Stimulated activated CD4-positive, alpha-beta T cell treated with anti-CD3 and anti-CD28 coated beads, Interleukin-2, amount 100 ng/mL, for 48 hours (primary cell): ENCODE measurements around the gene PHACTR2.
"Not testable (repeated sequence)": the region's sequence is repeated elsewhere in the genome, so short reads cannot be mapped to it uniquely, and the experiment has no call there.

ENCODE experiments used
- DNase-seq, 2 donors: peaks; one replicate each; pipeline ENCODE4 v3.0.0-alpha.2; 2020

Gene PHACTR2

DNA sequence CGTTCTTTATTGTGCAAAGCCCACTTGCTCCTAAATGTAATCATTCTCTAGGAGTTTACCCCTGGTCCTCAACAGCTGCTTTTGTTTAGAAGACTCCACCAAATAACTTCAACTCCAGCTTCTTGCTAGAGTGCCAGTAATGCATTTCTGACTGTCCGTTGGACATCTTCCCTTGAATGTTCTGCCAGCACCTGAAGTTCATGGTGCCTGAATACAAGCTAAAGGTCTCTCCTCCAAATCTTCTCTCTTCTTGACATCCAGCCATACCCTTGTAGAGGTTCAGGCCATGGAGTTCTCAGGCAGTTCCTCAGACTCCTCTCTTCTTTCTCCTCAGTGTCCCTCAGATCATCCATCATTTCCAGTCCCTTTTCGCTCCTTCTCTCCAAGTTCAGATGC is 21.7 kb downstream of the PHACTR2 start:
- no peak for DNase-seq

DNA sequence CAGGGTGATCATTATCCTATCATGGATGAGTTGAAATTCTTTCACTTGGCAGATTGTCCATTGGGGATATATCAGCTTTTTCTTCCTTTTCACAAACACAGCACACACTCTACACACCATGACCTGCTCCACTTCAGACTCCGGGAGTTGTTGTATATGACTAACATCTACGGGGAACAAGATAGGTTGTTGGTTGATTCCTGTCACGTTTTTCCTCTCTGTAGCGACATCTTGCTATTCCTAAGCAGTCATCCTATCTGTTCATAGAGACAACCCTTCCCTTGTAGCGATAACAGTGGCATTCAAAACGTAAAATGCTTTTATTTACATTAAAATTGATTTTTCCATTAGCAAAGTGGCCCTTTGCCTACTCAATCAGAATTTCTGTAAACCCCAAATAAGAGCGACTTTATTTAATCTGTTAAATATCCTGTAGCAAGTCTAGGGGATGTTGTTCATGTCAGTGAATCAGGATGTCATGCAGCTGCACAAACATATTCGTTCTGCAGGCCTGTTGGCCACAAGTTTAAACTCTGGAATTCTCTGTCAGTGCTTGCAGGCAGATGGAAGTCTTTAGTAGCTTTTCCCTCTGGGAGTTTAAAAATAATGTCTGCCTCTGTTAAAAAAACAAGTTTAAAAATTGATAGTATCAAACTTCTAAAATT is 23.1 kb downstream of the PHACTR2 start:
- no peak for DNase-seq

GRCh38 chr6:143701349-143702234 is 23.8 kb downstream of the PHACTR2 start:
- DNase-seq = no peak

DNA sequence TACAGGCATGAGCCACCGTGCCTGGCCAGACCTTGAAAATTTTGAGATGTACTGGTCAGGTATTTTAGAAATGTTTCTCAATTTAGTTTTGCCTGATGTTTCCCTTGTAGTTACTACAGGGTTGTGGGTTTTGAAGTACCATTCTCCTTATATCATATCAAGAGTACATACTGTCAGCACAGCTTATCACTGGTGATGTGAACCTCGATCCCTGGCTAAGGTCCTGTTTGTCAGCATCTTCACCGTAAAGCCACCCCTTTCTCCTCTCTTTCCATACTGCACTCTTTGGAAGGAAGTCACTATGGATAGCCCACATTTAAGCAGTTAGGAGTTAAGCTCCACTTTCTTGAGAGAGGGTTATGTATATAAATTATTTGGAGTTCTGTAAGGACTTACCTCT is 27.8 kb downstream of the PHACTR2 start:
- DNase-seq = no peak

- DNase-seq = no peak
These were observed 29.9 kb downstream of the PHACTR2 start for GRCh38 chr6:143707697-143708096.

- DNase-seq = no peak
These were observed 31.1 kb downstream of the PHACTR2 start for GRCh38 chr6:143708889-143709288.

GRCh38 chr6:143711714-143712113 is 33.9 kb downstream of the PHACTR2 start:
- no peak for DNase-seq

- DNase-seq = no peak
These were observed 40.7 kb downstream of the PHACTR2 start for GRCh38 chr6:143718472-143718871.

DNA sequence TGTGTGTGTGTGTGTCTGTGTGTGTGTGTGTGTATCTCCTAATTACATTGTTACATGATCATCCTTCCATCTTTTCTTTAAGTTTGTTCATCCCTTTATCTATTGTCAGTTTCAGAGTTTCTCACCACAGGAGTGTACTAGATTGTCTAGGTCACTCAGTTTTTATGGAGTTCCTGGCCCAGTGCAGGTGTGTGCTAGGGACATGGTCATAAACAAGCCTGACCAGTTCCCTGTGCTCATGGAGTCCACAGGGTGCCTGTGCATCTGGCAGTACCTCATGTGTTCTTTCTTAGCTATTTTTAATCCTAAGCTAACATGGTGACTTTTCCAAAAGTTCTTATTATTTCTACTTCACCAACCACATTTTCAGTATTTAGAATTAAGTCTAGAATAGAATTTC is 43.9 kb downstream of the PHACTR2 start:
- DNase-seq = no peak

DNA sequence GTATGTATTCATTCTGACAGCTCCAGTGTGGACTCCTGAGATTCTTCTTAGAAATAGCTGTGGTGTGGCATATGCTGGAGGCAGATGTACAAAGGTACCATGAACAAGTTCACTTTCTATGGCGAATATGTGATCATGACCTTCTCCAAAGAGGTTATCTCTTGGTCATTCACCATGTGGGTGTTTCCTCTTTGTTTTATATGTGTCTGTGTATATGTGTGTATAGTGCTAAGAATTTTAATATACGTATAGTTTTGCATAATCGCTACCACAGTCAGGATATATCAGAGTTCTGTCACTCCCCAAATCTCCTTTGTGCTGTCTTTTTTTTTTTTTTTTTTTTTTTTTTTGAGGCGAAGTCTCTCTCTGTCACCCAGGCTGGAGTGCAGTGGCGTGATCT is 47.1 kb downstream of the PHACTR2 start:
- no peak for DNase-seq

- no peak for DNase-seq
These were observed 48.4 kb downstream of the PHACTR2 start for GRCh38 chr6:143726015-143726647.

- DNase-seq = no peak
These were observed 49.3 kb downstream of the PHACTR2 start for GRCh38 chr6:143727035-143727434.

- no peak for DNase-seq
These were observed 54.0 kb downstream of the PHACTR2 start for GRCh38 chr6:143731789-143732188.

DNA sequence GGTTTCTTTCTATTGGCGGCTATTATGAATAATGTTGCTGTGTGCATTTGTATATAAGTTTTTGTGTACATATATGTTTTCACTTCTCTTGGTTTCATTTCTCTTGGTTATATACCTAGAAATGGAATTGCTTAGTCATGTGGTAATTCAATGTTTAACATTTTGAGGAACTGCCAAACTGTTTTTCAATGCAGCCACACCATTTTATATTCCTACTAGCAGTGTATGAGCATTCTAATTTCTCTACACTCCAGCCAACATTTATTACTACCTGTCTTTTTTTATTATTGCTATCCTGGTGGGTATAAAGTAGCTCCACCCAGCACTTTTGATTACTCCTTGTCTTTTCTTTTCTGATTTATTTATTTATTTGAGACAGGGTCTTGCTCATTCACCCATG is 54.8 kb downstream of the PHACTR2 start:
- no peak for DNase-seq

DNA sequence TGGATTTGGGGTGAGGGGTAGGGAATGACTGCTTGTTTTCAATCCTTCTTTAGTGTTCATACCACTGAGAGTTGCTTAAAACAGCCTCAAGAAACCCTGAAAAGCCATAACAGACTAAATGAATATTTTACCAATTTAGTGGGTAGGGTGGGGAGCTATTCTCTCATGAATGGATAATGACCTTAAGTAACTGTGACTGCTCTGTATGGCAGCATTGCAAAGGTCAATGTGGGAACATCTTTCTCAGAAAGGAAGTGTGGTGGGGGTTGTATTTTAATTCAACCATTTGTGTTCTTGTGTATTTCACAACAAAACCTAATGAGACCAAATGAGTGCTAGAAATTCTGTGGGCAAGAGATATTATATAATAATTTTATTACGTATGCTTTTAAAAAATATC is 55.7 kb downstream of the PHACTR2 start:
- DNase-seq = no peak

DNA sequence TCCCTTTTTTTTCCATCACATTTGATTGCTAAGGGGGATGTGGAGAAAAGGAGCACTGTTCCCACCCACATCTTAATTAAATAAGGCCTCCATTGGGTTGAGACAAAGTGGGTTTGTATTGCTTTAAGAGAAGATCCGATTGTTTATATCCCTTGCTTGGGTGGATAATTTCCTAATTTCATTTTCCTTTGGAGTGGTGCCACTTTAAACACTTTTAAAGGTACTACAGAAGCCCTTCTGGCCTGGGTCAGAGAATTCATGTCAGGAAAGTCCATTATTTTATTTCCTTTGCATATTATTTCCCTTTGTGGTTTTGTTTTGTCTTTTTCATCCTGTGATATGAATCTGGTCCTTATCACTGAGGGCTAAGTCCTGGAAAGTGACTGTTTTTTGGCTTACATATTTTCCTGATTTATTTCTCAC is 56.9 kb downstream of the PHACTR2 start:
- no peak for DNase-seq

DNA sequence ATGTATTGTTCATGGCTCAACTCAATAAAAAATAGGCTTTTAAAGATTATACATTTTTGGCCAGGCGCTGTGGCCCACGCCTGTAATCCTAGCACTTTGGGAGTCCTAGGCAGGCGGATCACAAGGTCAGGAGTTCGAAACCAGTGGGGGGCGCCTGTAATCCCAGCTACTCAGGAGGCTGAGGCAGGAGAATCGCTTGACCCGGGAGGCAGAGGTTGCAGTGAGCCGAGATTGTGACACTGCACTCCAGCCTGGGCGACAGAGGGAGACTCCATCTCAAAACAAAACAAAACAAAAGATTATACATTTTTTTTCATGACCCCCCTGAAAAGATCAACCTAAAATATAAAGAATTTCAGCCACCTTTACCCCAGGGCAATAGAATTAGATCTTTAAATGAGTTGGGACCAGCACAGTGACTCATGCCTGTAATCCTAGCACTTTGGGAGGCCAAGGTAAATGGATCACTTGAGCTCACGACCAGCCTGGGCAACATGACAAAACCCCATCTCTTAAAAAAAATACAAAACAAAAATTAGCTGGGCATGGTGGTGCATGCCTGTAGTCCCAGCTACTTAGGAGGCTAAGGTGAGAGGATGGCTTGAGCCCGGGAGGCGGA is 60.4 kb downstream of the PHACTR2 start:
- DNase-seq = not testable (repeated sequence)

- no peak for DNase-seq
These were observed 61.6 kb downstream of the PHACTR2 start for GRCh38 chr6:143739341-143739851.

- DNase-seq = no peak
These were observed 62.4 kb downstream of the PHACTR2 start for GRCh38 chr6:143740213-143740612.

DNA sequence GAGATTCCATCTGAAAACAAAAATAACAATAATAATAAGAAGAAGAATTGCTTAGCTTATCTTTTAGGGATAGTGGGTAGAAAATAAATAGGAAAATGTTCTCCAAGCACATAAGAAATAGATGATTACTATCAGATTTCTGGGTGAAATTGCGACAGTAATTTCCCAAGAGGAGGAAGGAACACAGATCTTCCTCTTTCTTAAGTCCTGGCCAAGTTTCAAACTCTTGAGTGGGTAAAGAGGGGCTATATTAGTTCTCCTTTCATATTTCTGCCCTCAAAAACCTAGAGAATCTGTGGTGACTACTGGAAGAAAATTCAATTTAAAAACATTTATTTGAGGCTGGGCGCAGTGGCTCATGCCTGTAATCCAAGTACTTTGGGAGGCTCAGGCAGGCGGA is 63.7 kb downstream of the PHACTR2 start:
- no peak for DNase-seq

DNA sequence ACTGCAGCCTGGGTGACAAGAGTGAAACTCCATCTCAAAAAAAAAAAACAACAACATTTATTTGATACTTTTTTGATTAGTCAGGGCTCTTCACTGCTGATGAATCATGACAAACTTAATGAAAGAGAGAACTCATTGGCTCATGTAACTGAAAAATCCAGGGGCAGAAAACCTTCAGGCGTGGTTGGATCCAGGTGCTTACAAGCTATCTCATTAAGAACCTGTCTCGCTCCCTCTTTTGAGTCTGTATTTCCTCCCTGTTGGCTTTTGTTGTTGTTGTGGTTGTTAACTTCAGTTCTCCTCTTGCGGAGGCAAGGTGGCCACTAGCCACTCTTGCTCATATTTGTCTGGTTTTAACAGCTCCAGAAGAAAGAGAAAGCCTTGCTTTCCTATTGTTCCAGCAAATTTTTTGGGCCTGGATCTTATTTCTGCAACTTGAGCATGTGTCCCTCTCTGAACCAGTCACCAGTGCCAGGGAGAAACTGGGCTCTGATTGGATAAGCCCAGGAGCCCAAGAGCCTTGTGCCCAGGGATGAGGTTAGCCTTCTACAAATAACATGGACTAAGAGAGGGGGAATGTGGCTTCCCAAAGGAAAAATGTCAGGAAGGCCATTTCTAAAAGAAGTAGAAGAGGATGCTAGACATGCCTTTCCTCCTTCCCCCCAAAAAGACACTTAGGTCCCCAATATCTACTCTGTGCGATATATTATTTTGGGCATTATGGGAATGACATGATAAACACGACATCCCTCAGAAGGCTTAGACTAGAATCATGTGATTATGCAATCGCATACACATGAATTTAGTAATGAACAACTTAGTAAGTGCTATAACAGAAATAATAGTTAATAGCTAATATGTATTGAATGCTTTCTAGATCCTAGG is 64.5 kb downstream of the PHACTR2 start:
- no peak for DNase-seq

- no peak for DNase-seq
These were observed 65.1 kb downstream of the PHACTR2 start for GRCh38 chr6:143742955-143743255.
